Right atrium auricular region (tissue), 2 donors: ENCODE measurements around the gene TMEM158. TPM values are rescaled to one million over a fixed set of nuclear protein-coding genes. Genes with fewer than 3 reads are reported as not detected.

ENCODE experiments used
- DNase-seq: peaks from one replicate; pipeline ENCODE4 v3.0.0-alpha.2; 2019; ENCODE audit warnings: low spot score
- H3K27ac ChIP-seq, 2 donors: fragments of 200-600 bp; sonication (generic); 1 replicate in 1 of 2; 2 replicates in 1 of 2; pipeline ENCODE4 v1.5.1; 2016 to 2019
- H3K27me3 ChIP-seq, 2 donors: fragments of 200-600 bp; sonication (generic); one replicate each; pipeline versions ENCODE4 v1.5.1 to v1.6.0; 2017 to 2019
- H3K36me3 ChIP-seq: fragments of 200-600 bp; sonication (generic); one replicate; pipeline ENCODE4 v1.5.1; 2016
- H3K4me1 ChIP-seq, 2 donors: fragments of 200-600 bp; sonication (generic); one replicate each; pipeline versions ENCODE4 v1.5.1 to v1.6.0; 2017 to 2019
- H3K4me3 ChIP-seq, 2 donors: fragments of 200-600 bp; sonication (generic); 1 replicate in 1 of 2; 2 replicates in 1 of 2; pipeline ENCODE4 v1.5.1; 2017 to 2019; ENCODE audit warnings: mild to moderate bottlenecking in 1 of 2, moderate library complexity in 1 of 2
- H3K9me3 ChIP-seq, 2 donors: fragments of 200-600 bp; sonication (generic); one replicate each; pipeline ENCODE4 v1.5.1; 2019
- total RNA-seq, 2 donors: library from RNA; depleted of rRNA; stranded (reverse); fragments of >200 nt; gene quantifications; one replicate each; pipeline ENCODE4 v1.1.0, GENCODE V29; 2016
- TF ChIP-seq, protein P1 (sequence below), 2 donors: fragments of 200-600 bp; sonication (generic); IDR thresholded peaks; one replicate each; pipeline ENCODE4 v1.5.1; 2019; ENCODE audit warnings: antibody characterized with exemption in 2 of 2

Gene TMEM158
- total RNA-seq, 2 donors from 2014 or later, result not detected

DNA sequence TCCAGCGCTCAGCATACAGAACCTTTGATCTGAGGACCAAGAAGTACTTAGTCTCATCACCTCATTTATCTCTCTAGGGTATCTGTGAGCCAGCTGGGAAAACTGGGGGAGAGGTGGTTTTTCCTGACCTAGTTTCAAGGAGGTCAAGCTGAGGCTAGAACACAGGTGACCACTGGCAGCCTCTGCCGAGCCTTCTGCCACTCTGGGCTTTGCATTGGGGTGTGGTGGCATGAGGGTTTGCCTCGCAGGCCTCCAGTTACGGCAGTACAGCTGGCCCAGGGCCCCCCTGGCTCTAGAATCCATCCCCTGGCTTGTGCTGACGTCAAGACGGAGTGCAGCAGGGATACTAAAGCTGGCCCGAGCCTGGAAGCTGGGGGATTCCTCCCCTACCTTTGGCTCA lies 45.2 kb downstream of the TMEM158 start:
- no peaks in the 10 kb centered on the region for H3K4me1 ChIP-seq
- H3K36me3 ChIP-seq, result no peaks in the 10 kb centered on the region
- no peaks in the 10 kb centered on the region for H3K27me3 ChIP-seq
- no peak for DNase-seq
- H3K27ac ChIP-seq, result no peak overlapping the region
- TF ChIP-seq, protein P1, sequence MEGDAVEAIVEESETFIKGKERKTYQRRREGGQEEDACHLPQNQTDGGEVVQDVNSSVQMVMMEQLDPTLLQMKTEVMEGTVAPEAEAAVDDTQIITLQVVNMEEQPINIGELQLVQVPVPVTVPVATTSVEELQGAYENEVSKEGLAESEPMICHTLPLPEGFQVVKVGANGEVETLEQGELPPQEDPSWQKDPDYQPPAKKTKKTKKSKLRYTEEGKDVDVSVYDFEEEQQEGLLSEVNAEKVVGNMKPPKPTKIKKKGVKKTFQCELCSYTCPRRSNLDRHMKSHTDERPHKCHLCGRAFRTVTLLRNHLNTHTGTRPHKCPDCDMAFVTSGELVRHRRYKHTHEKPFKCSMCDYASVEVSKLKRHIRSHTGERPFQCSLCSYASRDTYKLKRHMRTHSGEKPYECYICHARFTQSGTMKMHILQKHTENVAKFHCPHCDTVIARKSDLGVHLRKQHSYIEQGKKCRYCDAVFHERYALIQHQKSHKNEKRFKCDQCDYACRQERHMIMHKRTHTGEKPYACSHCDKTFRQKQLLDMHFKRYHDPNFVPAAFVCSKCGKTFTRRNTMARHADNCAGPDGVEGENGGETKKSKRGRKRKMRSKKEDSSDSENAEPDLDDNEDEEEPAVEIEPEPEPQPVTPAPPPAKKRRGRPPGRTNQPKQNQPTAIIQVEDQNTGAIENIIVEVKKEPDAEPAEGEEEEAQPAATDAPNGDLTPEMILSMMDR (IDR thresholded peaks at IDR 0.05), result no peak
- H3K4me3 ChIP-seq, result no peak overlapping the region
- no peaks in the 10 kb centered on the region for H3K9me3 ChIP-seq

DNA sequence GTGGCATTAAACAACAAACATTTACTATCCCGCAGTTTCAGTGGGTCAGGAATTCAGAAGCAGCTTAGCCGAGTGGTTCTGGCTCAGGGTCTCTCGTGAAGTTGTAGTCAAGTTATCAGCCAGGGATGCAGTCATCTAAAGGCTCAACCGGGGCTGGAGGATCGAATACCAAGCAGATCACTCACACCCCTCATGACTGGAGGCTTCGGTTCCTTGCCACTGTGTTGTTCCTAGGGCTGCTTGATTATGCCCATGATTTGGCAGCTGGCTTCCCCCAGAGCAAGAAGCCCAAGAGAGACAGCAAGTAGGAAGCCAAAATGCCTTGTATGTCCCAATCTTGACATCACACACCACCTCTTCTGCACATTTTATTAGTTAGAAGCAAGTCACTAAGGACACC lies 46.0 kb downstream of the TMEM158 start:
- DNase-seq, result no peak
- H3K36me3 ChIP-seq, result no peaks in the 10 kb centered on the region
- TF ChIP-seq, protein P1 (IDR thresholded peaks at IDR 0.05), result no peak
- H3K4me1 ChIP-seq, result no peaks in the 10 kb centered on the region
- H3K9me3 ChIP-seq, result no peaks in the 10 kb centered on the region
- no peaks in the 10 kb centered on the region for H3K27me3 ChIP-seq
- no peak overlapping the region for H3K4me3 ChIP-seq
- H3K27ac ChIP-seq, result no peak overlapping the region

DNA sequence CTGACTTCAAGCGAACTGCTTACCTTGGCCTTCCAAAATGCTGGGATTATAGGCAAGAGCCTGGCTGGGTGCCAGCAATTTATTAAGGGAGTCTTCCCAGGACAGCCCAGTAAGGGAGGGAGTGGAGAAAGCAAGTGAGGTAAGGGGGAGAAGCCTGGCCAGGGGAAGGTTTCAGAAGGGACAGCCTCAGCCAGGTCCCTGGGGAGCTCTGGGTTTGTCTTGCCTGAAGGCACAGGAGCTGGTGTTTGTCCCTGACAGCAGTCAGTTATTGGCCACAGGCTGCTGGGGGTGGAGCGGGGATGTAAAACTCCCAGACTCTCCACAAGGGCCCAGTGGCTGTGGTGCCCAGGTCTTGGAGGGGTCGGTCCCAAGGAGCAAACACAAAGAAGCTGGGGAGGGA lies 46.9 kb downstream of the TMEM158 start:
- TF ChIP-seq, protein P1 (IDR thresholded peaks at IDR 0.05), result no peak
- no peak overlapping the region for H3K27ac ChIP-seq
- no peaks in the 10 kb centered on the region for H3K9me3 ChIP-seq
- no peak overlapping the region for H3K4me3 ChIP-seq
- no peak for DNase-seq
- H3K4me1 ChIP-seq, result no peaks in the 10 kb centered on the region
- H3K36me3 ChIP-seq, result no peaks in the 10 kb centered on the region
- no peaks in the 10 kb centered on the region for H3K27me3 ChIP-seq

DNA sequence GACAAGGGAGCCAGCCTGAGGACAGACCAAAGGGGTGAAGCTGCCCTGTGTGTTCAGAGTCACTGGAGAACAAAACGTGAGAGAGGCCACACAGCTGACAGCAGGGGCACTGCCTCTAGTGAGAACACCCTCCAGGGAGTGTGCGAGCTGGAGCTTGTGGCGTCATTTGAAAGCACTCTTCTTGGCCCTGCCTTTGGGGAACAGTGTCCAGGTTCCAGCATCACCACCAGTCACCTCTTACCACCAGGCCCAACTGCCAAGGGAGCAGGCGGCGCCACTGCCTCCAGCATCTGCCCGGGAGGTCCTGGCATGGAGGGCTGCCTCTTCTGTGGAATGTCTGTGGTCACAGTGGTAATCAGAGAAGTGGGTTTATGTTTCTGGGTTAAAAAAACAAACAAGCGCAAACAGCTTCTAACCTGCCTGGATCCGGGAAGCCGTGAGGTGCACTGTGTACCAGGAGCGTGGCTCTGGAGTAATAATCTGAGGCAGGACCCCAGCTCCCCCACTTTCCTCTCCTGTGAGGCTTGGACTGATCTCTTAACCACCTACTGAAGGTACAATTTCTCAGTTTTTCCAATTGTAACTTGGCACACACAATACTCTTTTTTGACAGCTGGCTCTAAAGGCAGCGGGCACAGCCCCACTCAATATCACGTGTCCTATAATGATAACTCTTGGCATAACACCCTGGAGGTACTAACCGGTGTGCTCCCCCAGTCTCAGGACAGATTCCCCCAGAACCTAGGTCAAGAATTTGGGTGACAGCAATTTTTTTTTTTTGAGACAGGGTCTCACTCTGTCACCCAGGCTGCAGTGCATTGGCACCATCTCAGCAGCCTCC lies 47.7 kb downstream of the TMEM158 start:
- Histone ChIP-seq H3K9me3 (no peaks in the 10 kb centered on the region), H3K27ac (no peak overlapping the region), H3K4me3 (no peak overlapping the region), H3K4me1 (no peaks in the 10 kb centered on the region), H3K36me3 (no peaks in the 10 kb centered on the region), H3K27me3 (no peaks in the 10 kb centered on the region)
- TF ChIP-seq, protein P1 (IDR thresholded peaks at IDR 0.05), result no peak
- DNase-seq, result no peak

DNA sequence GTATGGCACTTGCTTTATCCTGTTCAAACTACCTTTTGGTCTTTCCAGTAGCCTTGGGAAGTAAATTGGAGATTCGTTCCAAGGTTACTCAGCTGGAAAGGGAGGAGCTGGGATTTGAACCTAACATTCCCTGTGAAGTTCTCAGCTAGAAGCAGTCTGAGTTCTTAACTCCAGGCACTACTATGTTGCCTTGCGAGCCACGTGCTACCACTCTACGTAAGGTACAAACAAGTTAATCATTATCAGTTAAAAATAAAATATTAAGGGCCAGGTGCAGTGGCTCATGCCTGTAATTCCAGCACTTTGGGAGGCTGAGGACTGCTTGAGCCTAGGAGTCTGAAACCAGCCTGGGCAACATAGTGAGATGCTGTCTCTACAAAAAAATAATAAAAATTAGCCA lies 49.2 kb downstream of the TMEM158 start:
- TF ChIP-seq, protein P1 (IDR thresholded peaks at IDR 0.05), result no peak
- no peak overlapping the region for H3K27ac ChIP-seq

More for the DNA sequence above, 49.2 kb downstream of the TMEM158 start:
- H3K4me1 ChIP-seq, result no peaks in the 10 kb centered on the region
- DNase-seq, result no peak
- no peaks in the 10 kb centered on the region for H3K36me3 ChIP-seq
- H3K4me3 ChIP-seq, result no peak overlapping the region
- H3K9me3 ChIP-seq, result no peaks in the 10 kb centered on the region
- H3K27me3 ChIP-seq, result no peaks in the 10 kb centered on the region

Other genes starting within 250 kb of the TMEM158 start
- 100 to 1,000 TPM; 138 to 180 TPM for gene CLEC3B, start 200.0 kb downstream of the TMEM158 start, total RNA-seq
- gene CDCP1, start 79.9 kb downstream of the TMEM158 start, total RNA-seq, result 1 to 10 TPM in 1 of 2 donors, under 1 TPM in 1; 0.48 to 2.8 TPM
- gene LARS2, start 162.3 kb upstream of the TMEM158 start, total RNA-seq, result 10 to 100 TPM in 1 of 2 donors, 1 to 10 TPM in 1; 8.5 to 14.7 TPM